BJ (cell line): ENCODE results near the gene FIBP. TPM values are rescaled to one million over a fixed set of nuclear protein-coding genes. Genes with fewer than 3 reads are reported as not detected.
"Not testable (repeated sequence)": the region's sequence is repeated elsewhere in the genome, so short reads cannot be mapped to it uniquely, and the experiment has no call there.

ENCODE experiments used
- CTCF ChIA-PET: fragments of 350-600 bp; formaldehyde crosslinking; extraction: SDS; loops from one replicate; lab custom pipeline; 2021; ENCODE audit warnings: antibody characterized with exemption, inconsistent platforms; lab: Yijun Ruan, JAX
- POLR2A ChIA-PET: fragments of 300-600 bp; sonication (Branson Sonifier 250); formaldehyde crosslinking; extraction: SDS; loops from one replicate; lab custom pipeline; 2021; ENCODE audit warnings: antibody characterized with exemption; lab: Charles Lee
- DNase-seq: peaks from one replicate; pipeline ENCODE4 v3.0.0-alpha.2; 2011; ENCODE audit warnings: low read depth
- H3K27me3 ChIP-seq: 2 replicates; pipeline ENCODE4 v1.6.0; 2011; ENCODE audit warnings: low read length; ENCODE audit not compliant: control insufficient read depth, insufficient read depth
- H3K36me3 ChIP-seq: 2 replicates; pipeline ENCODE4 v1.5.1; 2011; ENCODE audit warnings: low read length; ENCODE audit not compliant: control insufficient read depth, insufficient read depth
- H3K4me3 ChIP-seq: 2 replicates; pipeline ENCODE4 v1.5.1; 2011; ENCODE audit warnings: low read depth, mild to moderate bottlenecking, control low read depth, low read length
- CTCF ChIP-seq: IDR thresholded peaks from 2 replicates; pipeline ENCODE4 v1.5.1; 2011; ENCODE audit warnings: low read depth, mild to moderate bottlenecking, control low read depth, inconsistent platforms, low read length, moderate library complexity; ENCODE audit not compliant: insufficient read depth
- polyA plus RNA-seq: library from polyadenylated mRNA; depleted of rRNA; stranded (reverse); fragments of >200 nt; gene quantifications from 2 replicates; pipeline ENCODE4 v1.2.3, GENCODE V29; 2011

The FIBP gene
- polyA plus RNA-seq, 1 experiment, result 199 TPM

GRCh38 chr11:65850217-65851082, 37.8 kb downstream of the FIBP start:
- DNase-seq, result no peak
- POLR2A ChIA-PET, result no interaction called here
- CTCF ChIA-PET, result interaction anchor here (0.6 to 2.6 kb wide), 12 partner anchors 8 to 408 kb away, joined by 3 to 9 read pairs (median 3); partner anchors contain the start of genes EFEMP2, KAT5 and MUS81
- no peak overlapping the region for H3K4me3 ChIP-seq
- no peak for TF ChIP-seq CTCF
- H3K36me3 ChIP-seq, result peaks cover 40% of the 10 kb centered on the region
- H3K27me3 ChIP-seq, result no peaks in the 10 kb centered on the region

DNA sequence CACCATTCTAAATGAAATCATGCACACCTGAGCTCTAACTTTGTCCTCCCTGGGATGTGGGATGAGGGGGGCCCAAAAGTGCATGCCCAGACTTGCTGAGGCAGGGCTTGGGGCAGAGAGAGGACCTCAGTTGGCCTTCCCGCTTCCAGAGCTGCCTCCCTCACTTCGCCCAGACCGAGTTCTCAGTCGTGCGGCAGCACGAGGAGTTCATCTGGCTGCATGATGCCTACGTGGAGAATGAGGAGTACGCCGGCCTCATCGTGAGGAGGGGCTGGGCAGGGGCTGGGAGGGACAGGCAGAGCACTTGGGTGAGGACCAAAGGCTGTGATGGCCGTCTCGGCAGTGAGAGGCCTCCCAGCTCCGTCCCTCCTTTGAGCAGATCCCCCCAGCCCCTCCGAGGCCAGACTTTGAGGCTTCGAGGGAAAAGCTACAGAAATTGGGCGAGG, 38.5 kb downstream of the FIBP start:
- ChIA-PET POLR2A (no interaction called here), CTCF (interaction anchor here (0.7 to 2.6 kb wide), 7 partner anchors 9 to 173 kb away, joined by 3 to 9 read pairs (median 3); partner anchors contain the start of genes EFEMP2, KAT5 and MUS81)
- TF ChIP-seq CTCF, result no peak
- H3K36me3 ChIP-seq, result peaks cover 35% of the 10 kb centered on the region
- no peak for DNase-seq
- H3K4me3 ChIP-seq, result no peak overlapping the region
- H3K27me3 ChIP-seq, result no peaks in the 10 kb centered on the region

DNA sequence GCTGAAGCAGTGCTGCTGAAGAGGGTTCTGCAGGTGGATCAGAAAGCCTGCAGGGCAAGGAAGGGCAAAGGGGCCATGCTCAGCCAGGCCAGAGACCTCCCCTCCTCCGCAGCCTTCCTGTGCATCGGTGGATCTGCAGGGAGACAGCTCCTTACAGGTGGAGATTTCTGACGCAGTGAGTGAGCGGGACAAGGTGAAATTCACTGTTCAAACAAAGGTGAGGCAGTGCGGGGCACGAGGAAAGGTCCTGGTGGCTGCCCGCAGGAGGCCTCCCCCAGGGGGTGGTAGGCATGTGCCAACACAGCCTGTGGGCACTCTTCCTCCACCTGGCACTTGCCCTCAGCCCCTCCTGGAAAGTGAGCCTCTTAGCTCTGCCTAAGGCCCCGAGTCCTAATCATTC, 38.9 kb downstream of the FIBP start:
- ChIA-PET POLR2A (interaction anchor here (0.7 kb wide), 1 partner anchor 245 kb away, joined by 8 read pairs; no protein-coding TSS in a partner anchor), CTCF (interaction anchor here (1.0 to 2.6 kb wide), 8 partner anchors 9 to 173 kb away, joined by 3 to 9 read pairs (median 4); partner anchors contain the start of genes EFEMP2, KAT5 and MUS81)
- Histone ChIP-seq H3K36me3 (peaks cover 32% of the 10 kb centered on the region), H3K4me3 (no peak overlapping the region), H3K27me3 (no peaks in the 10 kb centered on the region)
- TF ChIP-seq CTCF, result no peak
- DNase-seq, result no peak

GRCh38 chr11:65848693-65849092, 39.6 kb downstream of the FIBP start:
- DNase-seq, H3K4me3 ChIP-seq, H3K27me3 ChIP-seq: not testable (repeated sequence)
- H3K36me3 ChIP-seq, result peaks cover 27% of the 10 kb centered on the region
- ChIA-PET POLR2A (interaction anchor here (0.7 kb wide), 1 partner anchor 244 kb away, joined by 8 read pairs; no protein-coding TSS in a partner anchor), CTCF (interaction anchor here (1.1 to 2.1 kb wide), 3 partner anchors 11 to 143 kb away, joined by 3 to 9 read pairs (median 3); no protein-coding TSS in a partner anchor)

- CTCF ChIA-PET, result interaction anchor here (1.1 to 2.1 kb wide), 4 partner anchors 12 to 142 kb away, joined by 3 to 9 read pairs (median 4); partner anchors contain the start of gene KAT5
- Histone ChIP-seq H3K4me3 (no peak overlapping the region), H3K27me3 (no peaks in the 10 kb centered on the region), H3K36me3 (peaks cover 19% of the 10 kb centered on the region)
- DNase-seq, result no peak
- no peak for TF ChIP-seq CTCF
- POLR2A ChIA-PET, result no interaction called here
These were observed 40.5 kb downstream of the FIBP start for GRCh38 chr11:65847746-65848145.
